Measurements from ENCODE around the gene MYBPHL. TPM values are rescaled to one million over a fixed set of nuclear protein-coding genes. Genes with fewer than 3 reads are reported as not detected.

The MYBPHL gene
- total and polyA plus RNA-seq, 2 of the 13 experiments (the other 11 are each of a cell fraction or from before 2014, with no cell fraction given), result 3.7 to 3.8 TPM

- no peak for TF ChIP-seq NAIF1 (CRISPR knock-in tag; IDR thresholded peaks at IDR 0.05; ENCODE audit: borderline replicate concordance)
- no peak for TF ChIP-seq SP4 (CRISPR knock-in tag; IDR thresholded peaks at IDR 0.05)
- no peak for TF ChIP-seq ZNF430 (CRISPR knock-in tag; IDR thresholded peaks at IDR 0.05)
- TF ChIP-seq ZSCAN22 (CRISPR knock-in tag; IDR thresholded peaks at IDR 0.05), result no peak
- TF ChIP-seq HNRNPLL (IDR thresholded peaks at IDR 0.05; ENCODE audit: low read depth, low read length, poor library complexity, severe bottlenecking), result no peak
- TF ChIP-seq SOX5 (CRISPR knock-in tag; IDR thresholded peaks at IDR 0.05; ENCODE audit: borderline replicate concordance), result no peak
- no peak for TF ChIP-seq ZNF709 (CRISPR knock-in tag; IDR thresholded peaks at IDR 0.05)
- no peak; the same call in 1 of the 2 replicates for TF ChIP-seq ZNF580 (CRISPR knock-in tag; IDR thresholded peaks at IDR 0.05; ENCODE audit: borderline replicate concordance, low read depth)
- 0 out of 2 replicates have a peak, but pooled peaks have one; percentile 8 for TF ChIP-seq ZNF574 (CRISPR knock-in tag; IDR thresholded peaks at IDR 0.05)
- no peak; the same call in 1 of the 2 replicates for TF ChIP-seq BRD4 (CRISPR knock-in tag; IDR thresholded peaks at IDR 0.05)
- TF ChIP-seq HNF4A (CRISPR knock-in tag; IDR thresholded peaks at IDR 0.05), result peak; percentile 71
- TF ChIP-seq ZFP41 (CRISPR knock-in tag; IDR thresholded peaks at IDR 0.05; ENCODE audit: borderline replicate concordance), result no peak
- TF ChIP-seq ZNF710 (CRISPR knock-in tag; IDR thresholded peaks at IDR 0.05; ENCODE audit: borderline replicate concordance), result peak; percentile 15; the same call in 1 of the 2 replicates
- no peak for TF ChIP-seq ZBTB33 (CRISPR knock-in tag; IDR thresholded peaks at IDR 0.05)
- TF ChIP-seq REL (CRISPR knock-in tag; conservative IDR thresholded peaks at IDR 0.05), result no peak
- TF ChIP-seq RNF2 (conservative IDR thresholded peaks at IDR 0.05; ENCODE audit: low read depth), result no peak
- TF ChIP-seq IRF2 (CRISPR knock-in tag; IDR thresholded peaks at IDR 0.05), result 0 out of 2 replicates have a peak, but pooled peaks have one; percentile 27
Measured at GRCh38 chr1:109299558-109300343, 7.1 kb downstream of the MYBPHL start (continued).
